Activated CD4-positive, alpha-beta memory T cell treated with anti-CD3 and anti-CD28 coated beads for 36 hours (primary cell): ENCODE data around the gene PSTPIP1. TPM values are rescaled to one million over a fixed set of nuclear protein-coding genes. Genes with fewer than 3 reads are reported as not detected.

Experiments
- CTCF ChIA-PET: fragments of 350-600 bp; sonication (Branson Sonifier 250); formaldehyde crosslinking; loops from one replicate; lab custom pipeline; 2021; ENCODE audit warnings: antibody characterized with exemption, inconsistent platforms; lab: Charles Lee
- POLR2A ChIA-PET: fragments of 350-600 bp; sonication (Branson Sonifier 250); formaldehyde crosslinking; loops from one replicate; lab custom pipeline; 2021; ENCODE audit warnings: antibody characterized with exemption; lab: Charles Lee
- DNase-seq: peaks from one replicate; pipeline ENCODE4 v3.0.0-alpha.2; 2020
- H3K27ac Mint-ChIP-seq: one replicate; pipeline ENCODE4 v1.8.0; 2021; ENCODE audit warnings: mixed read lengths
- H3K27me3 Mint-ChIP-seq: one replicate; pipeline ENCODE4 v1.8.0; 2021; ENCODE audit warnings: mixed read lengths
- H3K36me3 Mint-ChIP-seq: one replicate; pipeline ENCODE4 v1.8.0; 2021; ENCODE audit warnings: mixed read lengths
- H3K4me1 Mint-ChIP-seq: one replicate; pipeline ENCODE4 v1.8.0; 2021; ENCODE audit warnings: low read depth, mixed read lengths
- H3K4me3 Mint-ChIP-seq: one replicate; pipeline ENCODE4 v1.8.0; 2021; ENCODE audit warnings: mild to moderate bottlenecking, mixed read lengths
- H3K9me3 Mint-ChIP-seq: one replicate; pipeline ENCODE4 v1.8.0; 2021; ENCODE audit warnings: mixed read lengths
- intact Hi-C: fragments of 100-400 bp; cut with micrococcal nuclease; formaldehyde crosslinking; loops from one replicate; pipeline ENCODE4 v1.15.1; 2023
- total RNA-seq, 2 experiments: library from RNA; stranded (reverse); gene quantifications; one replicate each; pipeline ENCODE4 v1.2.3, GENCODE V29; 2021

Gene PSTPIP1
- total RNA-seq, 2 experiments from 2014 or later, result 155 to 164 TPM

- CTCF ChIA-PET, result interaction anchor here (0.8 to 2.1 kb wide), 14 partner anchors 8 to 41 kb away, joined by 3 to 17 read pairs (median 5); partner anchors contain the start of gene PSTPIP1
- peak; percentile 42 for DNase-seq
- H3K36me3 Mint-ChIP-seq, result peaks cover 35% of the 10 kb centered on the region
- H3K4me1 Mint-ChIP-seq, result peaks cover 88% of the 10 kb centered on the region
- intact Hi-C loops, result loop anchor here (1.0 kb wide), 1 partner anchor 17 kb away; no protein-coding TSS in a partner anchor
- no peaks in the 10 kb centered on the region for H3K9me3 Mint-ChIP-seq
- H3K27me3 Mint-ChIP-seq, result peaks cover 1% of the 10 kb centered on the region
- H3K4me3 Mint-ChIP-seq, result peak overlapping the region; percentile 73
- POLR2A ChIA-PET, result interaction anchor here (1.1 to 2.2 kb wide), 6 partner anchors 8 to 25 kb away, joined by 3 to 26 read pairs (median 8); partner anchors contain the start of gene PSTPIP1
- H3K27ac Mint-ChIP-seq, result peak overlapping the region; percentile 83
Measured at GRCh38 chr15:77014132-77015081, 19.5 kb downstream of the PSTPIP1 start.

GRCh38 chr15:77015646-77016320, 20.9 kb downstream of the PSTPIP1 start:
- Mint-ChIP-seq H3K4me3 (no peak overlapping the region), H3K4me1 (peaks cover 88% of the 10 kb centered on the region), H3K27ac (peak overlapping the region; percentile 83), H3K27me3 (peaks cover 1% of the 10 kb centered on the region), H3K9me3 (no peaks in the 10 kb centered on the region), H3K36me3 (peaks cover 36% of the 10 kb centered on the region)
- CTCF ChIA-PET, result interaction anchor here (0.8 to 1.7 kb wide), 7 partner anchors 8 to 780 kb away, joined by 3 to 7 read pairs (median 3); partner anchors contain the start of gene PSTPIP1
- no peak for DNase-seq
- intact Hi-C loops, result no loop called here
- POLR2A ChIA-PET, result interaction anchor here (1.1 to 3.9 kb wide), 2 partner anchors 9 to 20 kb away, joined by 3 to 18 read pairs; partner anchors contain the start of gene PSTPIP1

- Mint-ChIP-seq H3K27me3 (peaks cover 1% of the 10 kb centered on the region), H3K4me1 (peaks cover 88% of the 10 kb centered on the region), H3K9me3 (no peaks in the 10 kb centered on the region), H3K36me3 (peaks cover 35% of the 10 kb centered on the region), H3K4me3 (no peak overlapping the region), H3K27ac (peak overlapping the region; percentile 83)
- DNase-seq, result no peak
- intact Hi-C loops, result no loop called here
- POLR2A ChIA-PET, result interaction anchor here (0.9 to 3.9 kb wide), 2 partner anchors 13 to 21 kb away, joined by 4 to 18 read pairs; partner anchors contain the start of gene PSTPIP1
- CTCF ChIA-PET, result interaction anchor here (0.8 to 1.7 kb wide), 5 partner anchors 8 to 781 kb away, joined by 3 to 7 read pairs (median 3); partner anchors contain the start of gene SCAPER
Measured at GRCh38 chr15:77016321-77016695, 21.4 kb downstream of the PSTPIP1 start.

- DNase-seq, result no peak
- POLR2A ChIA-PET, result interaction anchor here (0.9 to 3.9 kb wide), 2 partner anchors 14 to 22 kb away, joined by 4 to 18 read pairs; partner anchors contain the start of gene PSTPIP1
- CTCF ChIA-PET, result interaction anchor here (1.1 to 1.5 kb wide), 3 partner anchors 30 to 112 kb away, joined by 3 to 5 read pairs (median 3); partner anchors contain the start of gene SCAPER
Measured at GRCh38 chr15:77017091-77017660, 22.2 kb downstream of the PSTPIP1 start.

GRCh38 chr15:77017761-77018720, 23.1 kb downstream of the PSTPIP1 start:
- no peak for DNase-seq
- Mint-ChIP-seq H3K4me1 (peaks cover 91% of the 10 kb centered on the region), H3K9me3 (no peaks in the 10 kb centered on the region), H3K36me3 (peaks cover 31% of the 10 kb centered on the region), H3K27ac (peak overlapping the region; percentile 98), H3K27me3 (peaks cover 1% of the 10 kb centered on the region), H3K4me3 (no peak overlapping the region)
- intact Hi-C loops, result no loop called here
- ChIA-PET POLR2A (interaction anchor here (3.9 kb wide), 1 partner anchor 23 kb away, joined by 18 read pairs; the partner anchor contains the start of gene PSTPIP1), CTCF (interaction anchor here (1.3 to 2.5 kb wide), 3 partner anchors 31 to 45 kb away, joined by 3 to 8 read pairs (median 5); no protein-coding TSS in a partner anchor)

More at GRCh38 chr15:77017091-77017660, 22.2 kb downstream of the PSTPIP1 start:
- H3K9me3 Mint-ChIP-seq, result no peaks in the 10 kb centered on the region
- H3K36me3 Mint-ChIP-seq, result peaks cover 31% of the 10 kb centered on the region
- H3K4me3 Mint-ChIP-seq, result no peak overlapping the region
- peaks cover 90% of the 10 kb centered on the region for H3K4me1 Mint-ChIP-seq
- H3K27ac Mint-ChIP-seq, result peak overlapping the region; percentile 98
- intact Hi-C loops, result no loop called here
- peaks cover 1% of the 10 kb centered on the region for H3K27me3 Mint-ChIP-seq

- H3K4me1 Mint-ChIP-seq, result peaks cover 91% of the 10 kb centered on the region
- no peak for DNase-seq
Measured at GRCh38 chr15:77018796-77019505, 24.0 kb downstream of the PSTPIP1 start.

GRCh38 chr15:77019521-77020331, 24.8 kb downstream of the PSTPIP1 start:
- Mint-ChIP-seq H3K36me3 (peaks cover 41% of the 10 kb centered on the region), H3K9me3 (no peaks in the 10 kb centered on the region), H3K4me1 (peaks cover 88% of the 10 kb centered on the region), H3K4me3 (peak overlapping the region; percentile 35), H3K27ac (peak overlapping the region; percentile 98), H3K27me3 (no peaks in the 10 kb centered on the region)
- CTCF ChIA-PET, result interaction anchor here (2.5 kb wide), 1 partner anchor 47 kb away, joined by 8 read pairs; no protein-coding TSS in a partner anchor
- POLR2A ChIA-PET, result interaction anchor here (1.2 to 1.5 kb wide), 4 partner anchors 10 to 31 kb away, joined by 3 to 4 read pairs (median 4); no protein-coding TSS in a partner anchor
- DNase-seq, result peak; percentile 75
- intact Hi-C loops, result loop anchor here (5.0 kb wide), 1 partner anchor 117 kb away; no protein-coding TSS in a partner anchor

More at GRCh38 chr15:77018796-77019505, 24.0 kb downstream of the PSTPIP1 start:
- Mint-ChIP-seq H3K27me3 (no peaks in the 10 kb centered on the region), H3K9me3 (no peaks in the 10 kb centered on the region), H3K4me3 (no peak overlapping the region), H3K27ac (peak overlapping the region; percentile 98), H3K36me3 (peaks cover 37% of the 10 kb centered on the region)
- CTCF ChIA-PET, result interaction anchor here (2.5 kb wide), 1 partner anchor 46 kb away, joined by 8 read pairs; no protein-coding TSS in a partner anchor
- intact Hi-C loops, result no loop called here
- POLR2A ChIA-PET, result interaction anchor here (1.2 to 3.9 kb wide), 5 partner anchors 11 to 30 kb away, joined by 3 to 18 read pairs (median 4); partner anchors contain the start of gene PSTPIP1

GRCh38 chr15:77020348-77021087, 25.6 kb downstream of the PSTPIP1 start:
- Mint-ChIP-seq H3K27ac (peak overlapping the region; percentile 98), H3K36me3 (peaks cover 38% of the 10 kb centered on the region), H3K9me3 (no peaks in the 10 kb centered on the region), H3K27me3 (no peaks in the 10 kb centered on the region), H3K4me1 (peaks cover 80% of the 10 kb centered on the region), H3K4me3 (no peak overlapping the region)
- no peak for DNase-seq
- CTCF ChIA-PET, result interaction anchor here (2.0 to 5.3 kb wide), 3 partner anchors 26 to 48 kb away, joined by 8 to 77 read pairs (median 9); partner anchors contain the start of gene PSTPIP1
- POLR2A ChIA-PET, result interaction anchor here (1.2 to 1.5 kb wide), 4 partner anchors 9 to 32 kb away, joined by 3 to 4 read pairs (median 4); no protein-coding TSS in a partner anchor
- intact Hi-C loops, result loop anchor here (1.0 to 5.0 kb wide), 3 partner anchors 7 to 118 kb away; no protein-coding TSS in a partner anchor
